AG10803 (cell line): ENCODE measurements around the gene GSTK1.

Experiments
- DNase-seq: peaks from one replicate; pipeline ENCODE4 v3.0.0; 2010; ENCODE audit warnings: low read depth
- H3K4me3 ChIP-seq: 2 replicates; pipeline ENCODE4 v1.5.1; 2011; ENCODE audit warnings: mild to moderate bottlenecking, low read length, control low read depth
- CTCF ChIP-seq: conservative IDR thresholded peaks from 2 replicates; pipeline ENCODE4 v1.5.1; 2011; ENCODE audit warnings: mild to moderate bottlenecking, low read length, control low read depth, inconsistent platforms

The GSTK1 gene

GRCh38 chr7:143314127-143314526 lies 50.9 kb downstream of the GSTK1 start:
- no peak overlapping the region for H3K4me3 ChIP-seq
- TF ChIP-seq CTCF = no peak
- no peak for DNase-seq

- no peak within 1 kb of the TSS for H3K4me3 ChIP-seq
- no peak for DNase-seq
- TF ChIP-seq CTCF = no peak
These were observed 52.5 kb downstream of the GSTK1 start, which contains the start of gene CLCN1 for GRCh38 chr7:143315776-143316175. Gene CLCN1, plus strand, starts transcription at chr7:143316111. Its CDS starts 102 bp downstream, at chr7:143316213.

- no peak for DNase-seq
- TF ChIP-seq CTCF = no peak
- no peak overlapping the region for H3K4me3 ChIP-seq
These were observed 53.3 kb downstream of the GSTK1 start for GRCh38 chr7:143316492-143316891.

GRCh38 chr7:143318661-143319060 lies 55.4 kb downstream of the GSTK1 start:
- TF ChIP-seq CTCF = peak; percentile 11; the same call in 1 of the 2 replicates
- peak; percentile 70 for DNase-seq
- no peak overlapping the region for H3K4me3 ChIP-seq
